Aorta (tissue), 5 donors: ENCODE results near the gene CKMT1A. TPM values are rescaled to one million over a fixed set of nuclear protein-coding genes. Genes with fewer than 3 reads are reported as not detected.
A peak's percentile ranks its signal among the peaks of the same experiment; 100 is the strongest.
"Not testable (repeated sequence)": the region's sequence is repeated elsewhere in the genome, so short reads cannot be mapped to it uniquely, and the experiment has no call there.

Source experiments
- ATAC-seq: fragments of 200-7000 bp; cut with Tn5 transposase; one replicate; pipeline ENCODE4 v1.9.1; 2022; ENCODE audit warnings: moderate library complexity; ENCODE audit not compliant: low FRiP score
- DNase-seq, 2 donors: peaks; one replicate each; pipeline ENCODE4 v3.0.0-alpha.2; 2020
- H3K27ac ChIP-seq, 2 donors: one replicate each; pipeline ENCODE4 v1.5.1; 2013; ENCODE audit warnings: low read length in 2 of 2, mild to moderate bottlenecking in 2 of 2, moderate library complexity in 2 of 2, control low read depth in 1 of 2, inconsistent platforms in 1 of 2, low read depth in 1 of 2
- H3K27me3 ChIP-seq, 2 donors: one replicate each; pipeline ENCODE4 v1.6.1; 2013; ENCODE audit warnings: control low read depth in 1 of 2, low read length in 1 of 2, mild to moderate bottlenecking in 1 of 2, moderate library complexity in 1 of 2; ENCODE audit not compliant: insufficient read depth in 2 of 2, control insufficient read depth in 1 of 2
- H3K36me3 ChIP-seq, 2 donors: one replicate each; pipeline ENCODE4 v1.6.1; 2013; ENCODE audit warnings: control low read depth in 1 of 2, low read length in 1 of 2, mild to moderate bottlenecking in 1 of 2; ENCODE audit not compliant: insufficient read depth in 2 of 2, control insufficient read depth in 1 of 2
- H3K4me1 ChIP-seq, 2 donors: one replicate each; pipeline ENCODE4 v1.6.1; 2013; ENCODE audit warnings: low read length in 2 of 2, control low read depth in 1 of 2, mild to moderate bottlenecking in 1 of 2, moderate library complexity in 1 of 2; ENCODE audit not compliant: insufficient read depth in 2 of 2, control insufficient read depth in 1 of 2
- H3K4me3 ChIP-seq, 2 donors: one replicate each; pipeline ENCODE4 v1.5.1; 2013; ENCODE audit warnings: low read length in 2 of 2, control low read depth in 1 of 2, mild to moderate bottlenecking in 1 of 2
- H3K9me3 ChIP-seq: one replicate; pipeline ENCODE4 v1.6.1; 2013; ENCODE audit warnings: mild to moderate bottlenecking, low read length; ENCODE audit not compliant: control insufficient read depth
- WGBS, 2 donors: extraction: QIAGEN DNeasy Blood & Tissue Kit; methylation state at CpG; one replicate each; pipeline ENCODE4 v1.1.7; 2013; 5-methylcytosine and 5-hydroxymethylcytosine counted together
- intact Hi-C, 2 donors: fragments of 100-400 bp; cut with DNase I; formaldehyde crosslinking; loops; one replicate each; pipeline versions ENCODE4 v1.14.2 to v1.15.0; 2022
- polyA plus RNA-seq, 2 donors: library from polyadenylated mRNA; stranded (reverse); fragments of 200-250 nt; gene quantifications; one replicate each; pipeline ENCODE4 v1.2.3, GENCODE V29; 2013
- total RNA-seq, 2 donors: library from RNA; stranded (reverse); fragmentation: NEBNext Ultra II Directional; extraction: Animal tissue kit (Norgen Biotek cat#: 25700); gene quantifications; one replicate each; pipeline ENCODE4 v1.2.1, GENCODE V29; 2021
- donor health status: healthy with polysubstance abuse.
- donor health status: Bipolar disorder and iron deficiency.
- donor health status: DM: no; HTN: no; CAD: no.
- donor health status: DM: no; HTN: no; CAD: no.
- donor health status: DM: yes; HTN: yes; CAD: no.

CKMT1A gene
- total and polyA plus RNA-seq, 4 donors = 11.1 TPM; not detected in 3

DNA sequence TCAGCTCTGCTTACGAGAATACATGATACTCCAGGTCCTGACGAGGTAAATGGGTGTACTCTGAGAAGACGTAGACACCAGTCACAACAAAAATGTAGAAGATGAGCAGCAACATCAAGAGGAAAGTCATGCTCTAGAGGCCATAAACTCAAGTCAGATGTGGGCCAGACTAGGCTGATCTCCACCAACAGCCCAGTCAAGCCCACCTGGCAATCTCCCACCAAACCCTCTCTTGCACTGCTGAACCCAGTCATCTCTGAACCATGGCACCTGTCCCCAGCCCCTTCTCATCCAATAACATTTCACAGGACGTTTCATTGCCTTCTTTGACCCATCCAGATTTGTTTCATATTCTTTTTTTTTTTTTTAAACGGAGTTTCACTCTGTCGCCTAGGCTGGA, 41.8 kb downstream of the CKMT1A start:
- 85 to 89% methylated on average over 6 of the region's 6 CpGs for WGBS, 2 donors
- Histone ChIP-seq H3K4me3 (no peak overlapping the region), H3K36me3 (no peaks in the 10 kb centered on the region), H3K27me3 (no peaks in the 10 kb centered on the region), H3K9me3 (no peaks in the 10 kb centered on the region), H3K4me1 (no peaks in the 10 kb centered on the region), H3K27ac (no peak overlapping the region)
- no peak for DNase-seq
- intact Hi-C loops = no loop called here
- no peak for ATAC-seq

GRCh38 chr15:43746245-43746902, 52.7 kb downstream of the CKMT1A start, which contains the start of gene PDIA3:
PDIA3 (plus strand) TSS chr15:43746438; CDS start chr15:43746540, 102 bp downstream.
- WGBS, 2 donors = 0 to 1% methylated on average over 73 to 84 of the region's 84 CpGs
- intact Hi-C loops = not testable (repeated sequence)

DNA sequence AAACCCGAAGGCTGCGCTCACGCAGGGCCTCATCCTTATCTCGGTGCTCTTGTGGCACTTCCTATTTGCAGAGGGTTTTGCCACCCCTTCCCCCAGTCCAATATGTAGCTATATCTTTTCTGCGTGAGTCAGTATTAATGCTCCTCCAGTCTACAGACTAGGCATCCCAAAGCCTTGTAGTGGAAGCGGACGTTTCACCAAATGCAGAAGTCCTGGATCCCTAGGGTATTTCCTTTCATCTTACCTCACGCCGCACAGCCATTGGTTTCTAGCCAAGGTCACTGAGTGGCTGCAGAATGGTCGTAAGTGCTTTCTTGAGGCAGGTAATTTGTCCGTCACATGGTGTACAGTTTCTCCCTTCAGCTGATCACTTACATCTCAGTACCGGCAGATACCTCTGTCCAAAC, 53.2 kb downstream of the CKMT1A start:
- H3K27me3 ChIP-seq, H3K4me1 ChIP-seq, H3K9me3 ChIP-seq, DNase-seq, intact Hi-C loops, ATAC-seq, H3K36me3 ChIP-seq: not testable (repeated sequence)
- WGBS, 2 donors = 0 to 2% methylated on average over 12 of the region's 12 CpGs
- peak overlapping the region; percentile 75 to 92 for H3K4me3 ChIP-seq
- H3K27ac ChIP-seq = peak overlapping the region in 1 of 2 donors; percentile 65

More at GRCh38 chr15:43746245-43746902, 52.7 kb downstream of the CKMT1A start, which contains the start of gene PDIA3:
- peak within 1 kb of the TSS; percentile 59 to 84 for H3K27ac ChIP-seq
- H3K36me3 ChIP-seq, H3K9me3 ChIP-seq, H3K27me3 ChIP-seq, H3K4me1 ChIP-seq: not testable (repeated sequence)
- ATAC-seq (peak; percentile 98), DNase-seq (peak; percentile 96 to 98)
- H3K4me3 ChIP-seq = peak within 1 kb of the TSS; percentile 75 to 92

DNA sequence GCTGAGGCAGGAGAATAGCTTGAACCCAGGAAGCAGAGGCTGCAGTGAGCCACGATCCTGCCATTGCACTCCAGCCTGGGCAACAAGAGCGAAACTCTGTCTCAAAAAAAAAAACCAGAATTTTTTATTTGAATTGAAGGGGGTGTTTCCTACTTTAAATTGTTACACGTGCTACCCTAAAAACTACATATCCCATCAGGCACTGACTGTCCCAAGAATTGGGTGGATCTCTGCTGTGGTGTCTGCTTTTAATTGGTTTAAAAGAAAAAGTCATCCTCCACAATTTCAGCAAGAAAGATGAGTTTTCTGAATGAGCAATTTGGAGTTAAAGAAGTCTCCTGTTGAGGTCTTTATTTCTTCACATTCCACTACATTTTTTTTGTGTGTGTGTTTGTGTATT, 54.7 kb downstream of the CKMT1A start:
- Histone ChIP-seq H3K27me3 (no peaks in the 10 kb centered on the region), H3K36me3 (no peaks in the 10 kb centered on the region), H3K9me3 (no peaks in the 10 kb centered on the region), H3K4me3 (no peak overlapping the region), H3K27ac (no peak overlapping the region), H3K4me1 (peaks cover 0 to 3% of the 10 kb centered on the region in 2 donors)
- intact Hi-C loops = no loop called here
- ATAC-seq (no peak), DNase-seq (no peak)
- WGBS, 2 donors = 72 to 73% methylated on average over 3 of the region's 3 CpGs

Other genes starting within 250 kb of the CKMT1A start
- 10 to 100 TPM; 37.7 to 63.2 TPM for gene TP53BP1, start 200.7 kb upstream of the CKMT1A start, total RNA-seq
- 10 to 100 TPM in 1 of 2 donors, 1 to 10 TPM in 1; 3.4 to 22.5 TPM for gene TP53BP1, start 200.7 kb upstream of the CKMT1A start, polyA plus RNA-seq
- 10 to 100 TPM; 36.4 to 49.3 TPM for gene MAP1A, start 176.3 kb upstream of the CKMT1A start, total RNA-seq
- gene MAP1A, start 176.3 kb upstream of the CKMT1A start, polyA plus RNA-seq = 1 to 10 TPM; 5.2 to 5.5 TPM
- 10 to 100 TPM; 40.8 to 53.7 TPM for gene PPIP5K1, start 103.7 kb upstream of the CKMT1A start, total RNA-seq
- 10 to 100 TPM in 1 of 2 donors, 1 to 10 TPM in 1; 8.3 to 13.4 TPM for gene PPIP5K1, start 103.7 kb upstream of the CKMT1A start, polyA plus RNA-seq
- not detected for gene CKMT1B, start 99.8 kb upstream of the CKMT1A start, total RNA-seq
- 10 to 100 TPM in 1 of 2 donors, under 1 TPM in 1; 0.05 to 17.4 TPM for gene CKMT1B, start 99.8 kb upstream of the CKMT1A start, polyA plus RNA-seq
- under 1 TPM; 0.45 to 0.90 TPM for gene STRC, start 75.1 kb upstream of the CKMT1A start, total RNA-seq
- gene STRC, start 75.1 kb upstream of the CKMT1A start, polyA plus RNA-seq = 1 to 10 TPM in 1 of 2 donors, not detected in 1; 1.2 TPM
- 1 to 10 TPM; 7.0 to 9.3 TPM for gene CATSPER2, start 45.0 kb upstream of the CKMT1A start, total RNA-seq
- 10 to 100 TPM in 1 of 2 donors, under 1 TPM in 1; 0.63 to 13.7 TPM for gene CATSPER2, start 45.0 kb upstream of the CKMT1A start, polyA plus RNA-seq
- 100 to 1,000 TPM; 304 to 313 TPM for gene PDIA3, start 52.6 kb downstream of the CKMT1A start, total RNA-seq
- 100 to 1,000 TPM; 156 to 219 TPM for gene PDIA3, start 52.6 kb downstream of the CKMT1A start, polyA plus RNA-seq
- gene ELL3, start 83.1 kb downstream of the CKMT1A start, total RNA-seq = 1 to 10 TPM; 2.5 to 4.5 TPM
- gene ELL3, start 83.1 kb downstream of the CKMT1A start, polyA plus RNA-seq = 1 to 10 TPM; 7.8 to 7.9 TPM
- 100 to 1,000 TPM; 733 to 789 TPM for gene SERF2, start 98.5 kb downstream of the CKMT1A start, total RNA-seq
- gene SERF2, start 98.5 kb downstream of the CKMT1A start, polyA plus RNA-seq = 1,000 to 10,000 TPM; 1,795 to 2,327 TPM
- not detected for gene SERINC4, start 106.4 kb downstream of the CKMT1A start, total RNA-seq
- gene SERINC4, start 106.4 kb downstream of the CKMT1A start, polyA plus RNA-seq = under 1 TPM; 0.43 to 0.88 TPM
- gene HYPK, start 106.7 kb downstream of the CKMT1A start, total RNA-seq = 10 to 100 TPM; 12.6 to 16.3 TPM
- 10 to 100 TPM in 1 of 2 donors, 1 to 10 TPM in 1; 3.0 to 31.6 TPM for gene HYPK, start 106.7 kb downstream of the CKMT1A start, polyA plus RNA-seq
- gene MFAP1, start 130.8 kb downstream of the CKMT1A start, total RNA-seq = 10 to 100 TPM; 20.1 to 20.6 TPM
- 10 to 100 TPM; 13.7 to 19.2 TPM for gene MFAP1, start 130.8 kb downstream of the CKMT1A start, polyA plus RNA-seq
- 1 to 10 TPM; 4.8 to 6.5 TPM for gene WDR76, start 133.1 kb downstream of the CKMT1A start, total RNA-seq
- 1 to 10 TPM; 1.9 to 3.4 TPM for gene WDR76, start 133.1 kb downstream of the CKMT1A start, polyA plus RNA-seq